Endodermal cell (in vitro differentiated cells): ENCODE measurements around the gene HAPLN2. TPM values are rescaled to one million over a fixed set of nuclear protein-coding genes. Genes with fewer than 3 reads are reported as not detected.

Source experiments
- DNase-seq: peaks from one replicate; pipeline ENCODE4 v3.0.0-alpha.2; 2017
- H3K27ac ChIP-seq: 2 replicates; pipeline ENCODE4 v1.5.1; 2013; ENCODE audit warnings: mild to moderate bottlenecking, low read depth, low read length, moderate library complexity
- H3K27me3 ChIP-seq: 2 replicates; pipeline ENCODE4 v1.6.1; 2013; ENCODE audit warnings: mild to moderate bottlenecking, low read length, moderate library complexity; ENCODE audit not compliant: insufficient read depth, control insufficient read depth, poor library complexity, severe bottlenecking
- H3K36me3 ChIP-seq: 2 replicates; pipeline ENCODE4 v1.7.0; 2013; ENCODE audit warnings: mild to moderate bottlenecking, low read length, moderate library complexity; ENCODE audit not compliant: control insufficient read depth, insufficient read depth
- H3K4me1 ChIP-seq: one replicate; pipeline ENCODE4 v1.7.0; 2013; ENCODE audit warnings: low read length; ENCODE audit not compliant: control insufficient read depth, insufficient read depth
- H3K4me3 ChIP-seq: 2 replicates; pipeline ENCODE4 v1.5.1; 2013; ENCODE audit warnings: mild to moderate bottlenecking, low read length, moderate library complexity
- H3K9ac ChIP-seq: 2 replicates; pipeline ENCODE4 v1.6.1; 2013; ENCODE audit warnings: mild to moderate bottlenecking, low read length, moderate library complexity; ENCODE audit not compliant: poor library complexity, severe bottlenecking; ENCODE audit errors: extremely low read depth
- H3K9me3 ChIP-seq: 2 replicates; pipeline ENCODE4 v1.6.1; 2013; ENCODE audit warnings: mild to moderate bottlenecking, low read length, moderate library complexity; ENCODE audit not compliant: control insufficient read depth
- H3K27ac Mint-ChIP-seq: 2 replicates; pipeline ENCODE4 v1.8.0; 2020; ENCODE audit warnings: mixed read lengths
- H3K27me3 Mint-ChIP-seq: 2 replicates; pipeline ENCODE4 v1.8.0; 2021; ENCODE audit warnings: mild to moderate bottlenecking, mixed read lengths; ENCODE audit not compliant: insufficient read depth
- H3K36me3 Mint-ChIP-seq: 2 replicates; pipeline ENCODE4 v1.8.0; 2020; ENCODE audit warnings: low read depth, mixed read lengths
- H3K4me1 Mint-ChIP-seq: 2 replicates; pipeline ENCODE4 v1.8.0; 2020; ENCODE audit warnings: mixed read lengths
- H3K4me3 Mint-ChIP-seq: 2 replicates; pipeline ENCODE4 v1.8.0; 2020; ENCODE audit warnings: mild to moderate bottlenecking, moderate library complexity, mixed read lengths
- H3K9me3 Mint-ChIP-seq: 2 replicates; pipeline ENCODE4 v1.8.0; 2020; ENCODE audit warnings: mild to moderate bottlenecking, mixed read lengths
- CTCF ChIP-seq: fragments of 200-600 bp; sonication (generic); conservative IDR thresholded peaks from 2 replicates; pipeline ENCODE4 v1.5.0; 2021; ENCODE audit warnings: antibody characterized with exemption, mild to moderate bottlenecking
- WGBS, 2 experiments: methylation state at CpG; one replicate each; pipeline versions ENCODE4 v1.1.5 to v1.1.7; 2013; ENCODE audit warnings: missing lambda C conversion rate in 2 of 2, mixed read lengths in 1 of 2; ENCODE audit not compliant: insufficient coverage in 1 of 2, insufficient read length in 1 of 2; 5-methylcytosine and 5-hydroxymethylcytosine counted together
- long read RNA-seq, 4 experiments: library from polyadenylated mRNA in 2 of 4; library from RNA in 1 of 4; library from capped mRNA in 1 of 4; stranded (forward) in 3 of 4; unstranded in 1 of 4; transcript quantifications; one replicate each; pipeline ENCODE4 v2.0.0, GENCODE V29; 2020 to 2021; ENCODE audit warnings: inconsistent platforms in 1 of 4
- polyA plus RNA-seq, 2 experiments: library from polyadenylated mRNA; stranded (reverse); fragments of 50-300 nt; gene quantifications; one replicate each; pipeline ENCODE4 v1.2.3, GENCODE V29; 2013
- total RNA-seq, 2 donors: library from RNA; stranded (reverse); fragmentation: NEBNext Ultra II Directional in 1 of 2; extraction: Animal tissue kit (Norgen Biotek cat#: 25700) in 1 of 2; gene quantifications; 2 replicates in 1 of 2; 3 replicates in 1 of 2; pipeline ENCODE4 v1.2.1, GENCODE V29; 2021

HAPLN2 gene
- 1 to 10 TPM in 1 of 2 donors, under 1 TPM in 1; 0.42 to 2.8 TPM for total RNA-seq
- 0.82 TPM for polyA plus RNA-seq (2013, experiment 1 of 2)
- polyA plus RNA-seq (2013, experiment 2 of 2): 0.54 TPM
- long read RNA-seq, experiment 1: 0 reads
- long read RNA-seq, experiment 2, partial matches to known transcripts: 1 of 2 reads
- long read RNA-seq, experiment 2, other reads (novel, unspliced or antisense): 1 of 2 reads
- long read RNA-seq, experiment 3, partial matches to known transcripts: 0 of 1 reads
- long read RNA-seq, experiment 3, other reads (novel, unspliced or antisense): 1 of 1 reads
- long read RNA-seq, experiment 4: 0 reads

DNA sequence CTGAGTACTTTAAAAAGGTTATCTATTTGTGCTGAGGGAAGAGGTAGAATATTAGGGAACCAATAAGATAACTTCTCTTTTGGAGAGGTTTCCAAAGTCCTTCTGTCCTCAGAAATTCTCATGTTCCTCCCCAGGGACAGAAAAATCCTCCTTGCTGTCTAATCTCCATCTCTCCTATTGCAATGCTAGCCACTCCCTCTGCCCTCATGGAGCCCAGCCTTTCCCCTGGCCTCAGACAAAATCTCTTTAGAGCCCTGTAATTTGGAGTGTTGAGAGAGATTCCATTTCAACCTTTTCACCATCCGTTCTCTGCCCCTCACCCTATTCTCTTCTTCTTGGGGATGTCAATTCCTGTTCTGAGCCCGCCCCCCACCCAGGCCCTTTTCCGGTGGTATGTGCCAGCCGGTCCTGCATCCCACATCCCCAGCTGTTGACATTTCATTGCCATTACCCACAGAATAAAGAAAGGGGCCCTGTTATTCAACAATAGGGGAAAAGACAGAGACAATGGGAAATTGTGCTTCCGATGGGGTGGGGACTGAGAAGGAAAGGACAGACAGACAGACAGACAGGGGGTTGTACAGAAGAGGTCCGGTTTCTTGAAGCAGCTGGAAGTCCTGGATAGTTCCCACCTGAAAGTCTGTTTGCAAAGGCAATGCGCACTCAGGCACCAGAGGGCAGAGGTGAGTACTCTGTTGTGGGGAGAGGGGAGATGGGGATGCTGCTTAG is at the start of gene HAPLN2:
Gene HAPLN2, plus strand, starts transcription at position 563 of the 729 bp plus-strand sequence. CDS start 4,076 bp downstream, outside the sequence.
- peaks cover 4% of the 10 kb centered on the region for H3K4me1 Mint-ChIP-seq
- H3K4me3 Mint-ChIP-seq: no peak within 1 kb of the TSS
- peaks cover 65% of the 10 kb centered on the region for H3K27me3 Mint-ChIP-seq
- Histone ChIP-seq H3K27ac (no peak within 1 kb of the TSS), H3K36me3 (no peaks in the 10 kb centered on the region), H3K9ac (no peak within 1 kb of the TSS), H3K9me3 (no peaks in the 10 kb centered on the region), H3K4me1 (no peaks in the 10 kb centered on the region), H3K4me3 (no peak within 1 kb of the TSS), H3K27me3 (peaks cover 47% of the 10 kb centered on the region)
- H3K27ac Mint-ChIP-seq: no peak within 1 kb of the TSS
- no peaks in the 10 kb centered on the region for H3K36me3 Mint-ChIP-seq
- H3K9me3 Mint-ChIP-seq: no peaks in the 10 kb centered on the region
- TF ChIP-seq CTCF: peak; percentile 77
- WGBS, 2 experiments: 0 to 13% methylated on average over 1 to 7 of the region's 7 CpGs
- DNase-seq: peak; percentile 90

GRCh38 chr1:156571261-156571852 is 47.9 kb upstream of the HAPLN2 start:
- Mint-ChIP-seq H3K4me1 (peaks cover 13% of the 10 kb centered on the region), H3K36me3 (peaks cover 11% of the 10 kb centered on the region), H3K27me3 (peaks cover 5% of the 10 kb centered on the region), H3K4me3 (peak overlapping the region; percentile 91), H3K27ac (peak overlapping the region; percentile 79), H3K9me3 (no peaks in the 10 kb centered on the region)
- Histone ChIP-seq H3K36me3 (peaks cover 19% of the 10 kb centered on the region), H3K27me3 (no peaks in the 10 kb centered on the region), H3K27ac (no peak overlapping the region), H3K9ac (peak overlapping the region; percentile 8), H3K4me3 (peak overlapping the region; percentile 96), H3K4me1 (no peaks in the 10 kb centered on the region), H3K9me3 (no peaks in the 10 kb centered on the region)
- DNase-seq: no peak
- WGBS, 2 experiments: 75 to 93% methylated on average over 2 to 4 of the region's 4 CpGs
- TF ChIP-seq CTCF: no peak

DNA sequence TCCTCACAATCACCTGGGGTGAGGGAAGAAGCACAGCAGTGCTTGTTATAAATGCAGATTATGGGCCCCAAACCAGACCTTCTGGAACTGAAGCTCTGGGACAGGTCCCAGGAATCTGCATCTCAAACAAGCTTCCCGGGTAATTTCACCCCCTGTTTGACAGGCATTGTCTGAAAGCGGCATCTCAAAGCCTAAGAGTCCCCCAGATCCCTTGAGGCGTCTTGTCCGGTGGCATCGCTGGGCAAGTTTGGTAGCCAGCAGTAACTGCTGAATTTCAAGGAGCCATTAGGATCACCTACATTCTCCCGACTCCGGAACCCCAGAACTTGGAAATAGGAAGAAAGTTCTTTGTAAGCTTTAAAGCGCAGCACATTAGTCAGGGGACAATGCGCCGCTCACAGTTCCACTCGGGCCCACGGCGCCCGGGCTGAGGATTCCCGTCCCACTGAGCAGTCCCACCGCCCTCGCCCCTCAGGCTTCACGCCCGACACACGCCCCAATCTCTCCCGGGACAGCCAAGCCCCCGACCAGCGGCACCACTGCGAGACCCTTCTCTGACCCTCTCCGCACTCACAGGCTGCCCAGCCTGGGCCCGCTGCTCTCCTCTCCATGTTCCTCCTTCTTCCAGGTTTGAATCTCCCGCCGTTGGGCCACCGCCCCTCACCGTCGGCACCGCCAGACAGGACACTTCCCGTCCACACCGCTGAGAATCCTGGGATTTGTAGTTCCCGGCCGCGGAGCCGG is 47.1 kb upstream of the HAPLN2 start, which contains the start of gene IQGAP3:
Gene IQGAP3, minus strand, starts transcription at position 647 of the 744 bp plus-strand sequence. Its CDS starts 36 bp downstream, at position 611.
- DNase-seq: peak; percentile 97
- WGBS, 2 experiments: 0 to 1% methylated on average over 21 to 38 of the region's 38 CpGs
- TF ChIP-seq CTCF: no peak

More for the DNA sequence above, 47.1 kb upstream of the HAPLN2 start, which contains the start of gene IQGAP3:
- peak within 1 kb of the TSS; percentile 79 for H3K27ac Mint-ChIP-seq
- H3K36me3 Mint-ChIP-seq: peaks cover 11% of the 10 kb centered on the region
- H3K9me3 Mint-ChIP-seq: no peaks in the 10 kb centered on the region
- Histone ChIP-seq H3K4me1 (no peaks in the 10 kb centered on the region), H3K27ac (no peak within 1 kb of the TSS), H3K9ac (peak within 1 kb of the TSS; percentile 8), H3K9me3 (no peaks in the 10 kb centered on the region), H3K36me3 (peaks cover 19% of the 10 kb centered on the region), H3K27me3 (no peaks in the 10 kb centered on the region), H3K4me3 (peak within 1 kb of the TSS; percentile 96)
- H3K27me3 Mint-ChIP-seq: peaks cover 5% of the 10 kb centered on the region
- peaks cover 13% of the 10 kb centered on the region for H3K4me1 Mint-ChIP-seq
- H3K4me3 Mint-ChIP-seq: peak within 1 kb of the TSS; percentile 91
